ES-I3 (cell line): Measurements from ENCODE around the gene CYP11A1.

Experiments
- H3K36me3 ChIP-seq: 2 replicates; pipeline ENCODE4 v1.6.1; 2013; ENCODE audit warnings: mild to moderate bottlenecking, low read length, control low read depth, moderate library complexity; ENCODE audit not compliant: insufficient read depth
- H3K4me1 ChIP-seq: 2 replicates; pipeline ENCODE4 v1.6.1; 2013; ENCODE audit warnings: mild to moderate bottlenecking, control low read depth, low read length; ENCODE audit not compliant: insufficient read depth
- H3K9ac ChIP-seq: 2 replicates; pipeline ENCODE4 v1.6.1; 2013; ENCODE audit warnings: low read depth, mild to moderate bottlenecking, low read length, moderate library complexity
- H3K9me3 ChIP-seq: 2 replicates; pipeline ENCODE4 v1.6.1; 2013; ENCODE audit warnings: mild to moderate bottlenecking, low read length, moderate library complexity; ENCODE audit not compliant: control insufficient read depth, insufficient read depth

Gene CYP11A1

GRCh38 chr15:74387621-74388362 lies 20.3 kb upstream of the CYP11A1 start:
- Histone ChIP-seq H3K36me3 (no peaks in the 10 kb centered on the region), H3K9me3 (no peaks in the 10 kb centered on the region), H3K4me1 (peaks cover 32% of the 10 kb centered on the region), H3K9ac (no peak overlapping the region)

GRCh38 chr15:74387141-74387541 lies 19.7 kb upstream of the CYP11A1 start:
- H3K4me1 ChIP-seq, result peaks cover 32% of the 10 kb centered on the region
- H3K36me3 ChIP-seq, result no peaks in the 10 kb centered on the region
- no peak overlapping the region for H3K9ac ChIP-seq
- H3K9me3 ChIP-seq, result no peaks in the 10 kb centered on the region

GRCh38 chr15:74386496-74387140 lies 19.2 kb upstream of the CYP11A1 start:
- H3K9me3 ChIP-seq, result no peaks in the 10 kb centered on the region
- no peak overlapping the region for H3K9ac ChIP-seq
- H3K36me3 ChIP-seq, result no peaks in the 10 kb centered on the region
- peaks cover 32% of the 10 kb centered on the region for H3K4me1 ChIP-seq

GRCh38 chr15:74385733-74386132 lies 18.3 kb upstream of the CYP11A1 start:
- H3K9ac ChIP-seq, result no peak overlapping the region
- H3K36me3 ChIP-seq, result no peaks in the 10 kb centered on the region
- H3K4me1 ChIP-seq, result peaks cover 32% of the 10 kb centered on the region

GRCh38 chr15:74384881-74385643 lies 17.6 kb upstream of the CYP11A1 start:
- Histone ChIP-seq H3K36me3 (no peaks in the 10 kb centered on the region), H3K9me3 (no peaks in the 10 kb centered on the region), H3K9ac (no peak overlapping the region), H3K4me1 (peaks cover 32% of the 10 kb centered on the region)

More at GRCh38 chr15:74385733-74386132, 18.3 kb upstream of the CYP11A1 start:
- H3K9me3 ChIP-seq, result no peaks in the 10 kb centered on the region

GRCh38 chr15:74384566-74384880 lies 17.1 kb upstream of the CYP11A1 start:
- H3K9me3 ChIP-seq, result no peaks in the 10 kb centered on the region
- no peaks in the 10 kb centered on the region for H3K36me3 ChIP-seq
- H3K9ac ChIP-seq, result no peak overlapping the region
- peaks cover 32% of the 10 kb centered on the region for H3K4me1 ChIP-seq

GRCh38 chr15:74383695-74384565 lies 16.5 kb upstream of the CYP11A1 start:
- Histone ChIP-seq H3K9ac (no peak overlapping the region), H3K4me1 (peaks cover 32% of the 10 kb centered on the region), H3K9me3 (no peaks in the 10 kb centered on the region), H3K36me3 (no peaks in the 10 kb centered on the region)

- Histone ChIP-seq H3K9ac (no peak overlapping the region), H3K9me3 (no peaks in the 10 kb centered on the region), H3K4me1 (peaks cover 32% of the 10 kb centered on the region; the same call in 1 of the 2 replicates), H3K36me3 (no peaks in the 10 kb centered on the region)
Measured at GRCh38 chr15:74383286-74383685, 15.8 kb upstream of the CYP11A1 start.

- peaks cover 28% of the 10 kb centered on the region; the same call in 1 of the 2 replicates for H3K4me1 ChIP-seq
Measured at GRCh38 chr15:74382004-74382816, 14.8 kb upstream of the CYP11A1 start.

GRCh38 chr15:74381481-74381880 lies 14.0 kb upstream of the CYP11A1 start:
- Histone ChIP-seq H3K9me3 (no peaks in the 10 kb centered on the region), H3K36me3 (no peaks in the 10 kb centered on the region), H3K4me1 (peaks cover 21% of the 10 kb centered on the region; the same call in 1 of the 2 replicates), H3K9ac (no peak overlapping the region)

More at GRCh38 chr15:74382004-74382816, 14.8 kb upstream of the CYP11A1 start:
- Histone ChIP-seq H3K9me3 (no peaks in the 10 kb centered on the region), H3K36me3 (no peaks in the 10 kb centered on the region), H3K9ac (no peak overlapping the region)

- H3K9me3 ChIP-seq, result no peaks in the 10 kb centered on the region
- H3K36me3 ChIP-seq, result no peaks in the 10 kb centered on the region
- H3K4me1 ChIP-seq, result peaks cover 17% of the 10 kb centered on the region; the same call in 1 of the 2 replicates
- H3K9ac ChIP-seq, result no peak overlapping the region
Measured at GRCh38 chr15:74381190-74381453, 13.7 kb upstream of the CYP11A1 start.

- H3K9me3 ChIP-seq, result no peaks in the 10 kb centered on the region
- no peak overlapping the region for H3K9ac ChIP-seq
- H3K4me1 ChIP-seq, result peaks cover 13% of the 10 kb centered on the region; the same call in 1 of the 2 replicates
- H3K36me3 ChIP-seq, result no peaks in the 10 kb centered on the region
Measured at GRCh38 chr15:74380361-74381189, 13.1 kb upstream of the CYP11A1 start.

GRCh38 chr15:74378848-74379247 lies 11.4 kb upstream of the CYP11A1 start:
- peaks cover 12% of the 10 kb centered on the region for H3K4me1 ChIP-seq
- no peaks in the 10 kb centered on the region for H3K36me3 ChIP-seq
- no peaks in the 10 kb centered on the region for H3K9me3 ChIP-seq
- no peak overlapping the region for H3K9ac ChIP-seq
